Panc1 (cell line): ENCODE data around the gene C11orf24. TPM values are rescaled to one million over a fixed set of nuclear protein-coding genes. Genes with fewer than 3 reads are reported as not detected.

ENCODE experiments used
- ATAC-seq: fragments of 200-7000 bp; cut with Tn5 transposase; 2 replicates; pipeline ENCODE4 v1.9.1; 2020; ENCODE audit warnings: mild to moderate bottlenecking, moderate library complexity
- BruUV-seq: library from RNA; stranded (reverse); fragments of 400-500 nt; replicated peaks from 2 replicates; lab custom pipeline; 2021; lab: Mats Ljungman, UMichigan
- CTCF ChIA-PET: fragments of 300-600 bp; sonication (Branson Sonifier 250); formaldehyde crosslinking; loops from one replicate; lab custom pipeline; 2022; ENCODE audit warnings: antibody characterized with exemption; lab: Charles Lee
- POLR2A ChIA-PET: fragments of 300-600 bp; sonication (Branson Sonifier 250); formaldehyde crosslinking; loops from one replicate; lab custom pipeline; 2022; ENCODE audit warnings: antibody characterized with exemption; lab: Charles Lee
- DNase-seq: peaks from one replicate; pipeline ENCODE4 v3.0.0-alpha.2; 2010; ENCODE audit warnings: low read depth, low spot score
- H3K27ac ChIP-seq: 2 replicates; pipeline ENCODE4 v1.5.1; 2011; ENCODE audit warnings: mild to moderate bottlenecking, low read length, inconsistent platforms
- H3K27me3 ChIP-seq: fragments of 200-500 bp; sonication (Bioruptor generic); 2 replicates; pipeline ENCODE4 v1.6.0; 2014; ENCODE audit warnings: low read length, inconsistent platforms; ENCODE audit not compliant: control insufficient read depth, insufficient read depth
- H3K36me3 ChIP-seq: fragments of 200-500 bp; sonication (Bioruptor generic); 2 replicates; pipeline ENCODE4 v1.5.1; 2014; ENCODE audit warnings: inconsistent platforms, mild to moderate bottlenecking, low read length, moderate library complexity; ENCODE audit not compliant: control insufficient read depth, insufficient read depth
- H3K4me1 ChIP-seq: 2 replicates; pipeline ENCODE4 v1.5.1; 2011; ENCODE audit warnings: inconsistent platforms, mild to moderate bottlenecking, low read length, moderate library complexity; ENCODE audit not compliant: control insufficient read depth, insufficient read depth
- H3K4me3 ChIP-seq, 2 experiments: 2 replicates each; pipeline ENCODE4 v1.5.1; 2011 to 2012; ENCODE audit warnings: low read depth in 2 of 2, low read length in 2 of 2, mild to moderate bottlenecking in 2 of 2, inconsistent platforms in 1 of 2, moderate library complexity in 1 of 2
- H3K9me3 ChIP-seq: fragments of 200-500 bp; sonication (Bioruptor generic); 2 replicates; pipeline ENCODE4 v1.5.1; 2014; ENCODE audit warnings: low read depth, mild to moderate bottlenecking, inconsistent platforms, low read length, moderate library complexity; ENCODE audit not compliant: control insufficient read depth, insufficient read depth
- POLR2AphosphoS5 ChIP-seq: IDR thresholded peaks from 2 replicates; pipeline ENCODE4 v1.6.1; 2012; ENCODE audit warnings: mild to moderate bottlenecking, low read depth, low read length, moderate library complexity
- SIN3A ChIP-seq: IDR thresholded peaks from 2 replicates; pipeline ENCODE4 v1.6.1; 2012; ENCODE audit warnings: low read depth, mild to moderate bottlenecking, low read length, moderate library complexity, borderline replicate concordance; ENCODE audit not compliant: insufficient read depth
- TCF7L2 ChIP-seq: IDR thresholded peaks from 2 replicates; pipeline ENCODE4 v1.6.1; 2011; ENCODE audit warnings: mild to moderate bottlenecking, low read depth, low read length, inconsistent platforms
- in situ Hi-C: cut with HindIII; loops from 2 replicates; pipeline ENCODE4 v1.10.0; 2016; ENCODE audit warnings: low sequenced_read_pairs, low pct_unique_long_range_greater_than_20kb
- intact Hi-C: fragments of 100-400 bp; cut with micrococcal nuclease; formaldehyde crosslinking; loops from one replicate; pipeline ENCODE4 v1.10.0; 2022; ENCODE audit not compliant: unreplicated experiment
- total RNA-seq: library from RNA; stranded (reverse); gene quantifications from one replicate; pipeline ENCODE4 v1.2.1, GENCODE V29; 2021; ENCODE audit not compliant: unreplicated experiment
- TF ChIP-seq, protein P1 (sequence below), 2 experiments: IDR thresholded peaks; 2 replicates each; pipeline ENCODE4 v1.6.1; 2011 to 2012; ENCODE audit warnings: low read depth in 2 of 2, control low read depth in 1 of 2, low read length in 1 of 2, mild to moderate bottlenecking in 1 of 2, moderate library complexity in 1 of 2; ENCODE audit not compliant: insufficient read depth in 1 of 2
- TF ChIP-seq, protein P2 (sequence below): fragments of 450-650 bp; IDR thresholded peaks from 2 replicates; pipeline ENCODE4 v1.5.1; 2017; ENCODE audit warnings: mild to moderate bottlenecking

The C11orf24 gene
- total RNA-seq, 1 experiment from 2014 or later, result 53.1 TPM

- H3K9me3 ChIP-seq, result no peaks in the 10 kb centered on the region
- no peaks in the 10 kb centered on the region for H3K36me3 ChIP-seq
- CTCF ChIA-PET, result no interaction called here
- H3K27ac ChIP-seq, result peak overlapping the region; percentile 58; the same call in 1 of the 2 replicates
- no peaks in the 10 kb centered on the region for H3K27me3 ChIP-seq
- no peak for TF ChIP-seq TCF7L2
- TF ChIP-seq, protein P1, sequence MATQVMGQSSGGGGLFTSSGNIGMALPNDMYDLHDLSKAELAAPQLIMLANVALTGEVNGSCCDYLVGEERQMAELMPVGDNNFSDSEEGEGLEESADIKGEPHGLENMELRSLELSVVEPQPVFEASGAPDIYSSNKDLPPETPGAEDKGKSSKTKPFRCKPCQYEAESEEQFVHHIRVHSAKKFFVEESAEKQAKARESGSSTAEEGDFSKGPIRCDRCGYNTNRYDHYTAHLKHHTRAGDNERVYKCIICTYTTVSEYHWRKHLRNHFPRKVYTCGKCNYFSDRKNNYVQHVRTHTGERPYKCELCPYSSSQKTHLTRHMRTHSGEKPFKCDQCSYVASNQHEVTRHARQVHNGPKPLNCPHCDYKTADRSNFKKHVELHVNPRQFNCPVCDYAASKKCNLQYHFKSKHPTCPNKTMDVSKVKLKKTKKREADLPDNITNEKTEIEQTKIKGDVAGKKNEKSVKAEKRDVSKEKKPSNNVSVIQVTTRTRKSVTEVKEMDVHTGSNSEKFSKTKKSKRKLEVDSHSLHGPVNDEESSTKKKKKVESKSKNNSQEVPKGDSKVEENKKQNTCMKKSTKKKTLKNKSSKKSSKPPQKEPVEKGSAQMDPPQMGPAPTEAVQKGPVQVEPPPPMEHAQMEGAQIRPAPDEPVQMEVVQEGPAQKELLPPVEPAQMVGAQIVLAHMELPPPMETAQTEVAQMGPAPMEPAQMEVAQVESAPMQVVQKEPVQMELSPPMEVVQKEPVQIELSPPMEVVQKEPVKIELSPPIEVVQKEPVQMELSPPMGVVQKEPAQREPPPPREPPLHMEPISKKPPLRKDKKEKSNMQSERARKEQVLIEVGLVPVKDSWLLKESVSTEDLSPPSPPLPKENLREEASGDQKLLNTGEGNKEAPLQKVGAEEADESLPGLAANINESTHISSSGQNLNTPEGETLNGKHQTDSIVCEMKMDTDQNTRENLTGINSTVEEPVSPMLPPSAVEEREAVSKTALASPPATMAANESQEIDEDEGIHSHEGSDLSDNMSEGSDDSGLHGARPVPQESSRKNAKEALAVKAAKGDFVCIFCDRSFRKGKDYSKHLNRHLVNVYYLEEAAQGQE (IDR thresholded peaks at IDR 0.05; ENCODE audit: insufficient read depth in 1 of 2, low read depth in 2 of 2, low read length in 1 of 2), result no peak
- TF ChIP-seq POLR2AphosphoS5, result no peak
- no peak for TF ChIP-seq SIN3A
- TF ChIP-seq, protein P2, sequence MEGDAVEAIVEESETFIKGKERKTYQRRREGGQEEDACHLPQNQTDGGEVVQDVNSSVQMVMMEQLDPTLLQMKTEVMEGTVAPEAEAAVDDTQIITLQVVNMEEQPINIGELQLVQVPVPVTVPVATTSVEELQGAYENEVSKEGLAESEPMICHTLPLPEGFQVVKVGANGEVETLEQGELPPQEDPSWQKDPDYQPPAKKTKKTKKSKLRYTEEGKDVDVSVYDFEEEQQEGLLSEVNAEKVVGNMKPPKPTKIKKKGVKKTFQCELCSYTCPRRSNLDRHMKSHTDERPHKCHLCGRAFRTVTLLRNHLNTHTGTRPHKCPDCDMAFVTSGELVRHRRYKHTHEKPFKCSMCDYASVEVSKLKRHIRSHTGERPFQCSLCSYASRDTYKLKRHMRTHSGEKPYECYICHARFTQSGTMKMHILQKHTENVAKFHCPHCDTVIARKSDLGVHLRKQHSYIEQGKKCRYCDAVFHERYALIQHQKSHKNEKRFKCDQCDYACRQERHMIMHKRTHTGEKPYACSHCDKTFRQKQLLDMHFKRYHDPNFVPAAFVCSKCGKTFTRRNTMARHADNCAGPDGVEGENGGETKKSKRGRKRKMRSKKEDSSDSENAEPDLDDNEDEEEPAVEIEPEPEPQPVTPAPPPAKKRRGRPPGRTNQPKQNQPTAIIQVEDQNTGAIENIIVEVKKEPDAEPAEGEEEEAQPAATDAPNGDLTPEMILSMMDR, result no peak
- ATAC-seq (no peak), DNase-seq (no peak)
- intact Hi-C loops (no loop called here), in situ Hi-C loops (no loop called here)
- POLR2A ChIA-PET, result no interaction called here
- no peak overlapping the region for H3K4me3 ChIP-seq
- H3K4me1 ChIP-seq, result peaks cover 18% of the 10 kb centered on the region
- BruUV-seq, result no TSS peak
Measured at GRCh38 chr11:68309621-68310185, 37.9 kb upstream of the C11orf24 start.

GRCh38 chr11:68308068-68308467 is 36.3 kb upstream of the C11orf24 start:
- no peak for ATAC-seq
- Histone ChIP-seq H3K4me1 (peaks cover 16% of the 10 kb centered on the region), H3K27ac (no peak overlapping the region), H3K27me3 (no peaks in the 10 kb centered on the region), H3K4me3 (no peak overlapping the region), H3K9me3 (no peaks in the 10 kb centered on the region), H3K36me3 (no peaks in the 10 kb centered on the region)
- TF ChIP-seq POLR2AphosphoS5 (no peak), TCF7L2 (no peak)
- TF ChIP-seq, protein P2, result no peak
- BruUV-seq, result no TSS peak
- no peak for DNase-seq
- ChIA-PET POLR2A (no interaction called here), CTCF (interaction anchor here (1.3 kb wide), 1 partner anchor 10 kb away, joined by 4 read pairs; no protein-coding TSS in a partner anchor)
- intact Hi-C loops (no loop called here), in situ Hi-C loops (no loop called here)
